Erythroblast (primary cell): ENCODE results near the gene SSPN.

Experiments used
- GATA1 ChIP-seq: IDR thresholded peaks from 2 replicates; pipeline ENCODE4 v1.6.1; 2011; ENCODE audit warnings: low read depth, mild to moderate bottlenecking, control low read depth, low read length, moderate library complexity
- POLR2A ChIP-seq: IDR thresholded peaks from 2 replicates; pipeline ENCODE4 v1.6.1; 2011; ENCODE audit warnings: mild to moderate bottlenecking, low read length

- TF ChIP-seq POLR2A (no peak), GATA1 (no peak)
These were observed 81.3 kb downstream of the SSPN start for GRCh38 chr12:26276709-26277108.
